HCT116 (cell line): ENCODE measurements around the gene KANSL1.

Source experiments
- ATF3 ChIP-seq: IDR thresholded peaks from 2 replicates; pipeline ENCODE4 v1.6.1; 2012
- CTCF ChIP-seq, 3 experiments: fragments of 200-600 bp in 1 of 3; sonication (generic) in 1 of 3; IDR thresholded peaks in 2 of 3; conservative IDR thresholded peaks in 1 of 3; 2 replicates each; pipeline ENCODE4 v1.5.1; 2012 to 2017; ENCODE audit warnings: low read depth in 2 of 3, low read length in 2 of 3, antibody characterized with exemption in 1 of 3, borderline replicate concordance in 1 of 3, control low read depth in 1 of 3, mild to moderate bottlenecking in 1 of 3, mixed read lengths in 1 of 3, mixed run types in 1 of 3, moderate library complexity in 1 of 3; ENCODE audit not compliant: insufficient read depth in 1 of 3
- POLR2A ChIP-seq: IDR thresholded peaks from 2 replicates; pipeline ENCODE4 v1.7.0; 2011; ENCODE audit warnings: borderline replicate concordance; ENCODE audit not compliant: insufficient read depth, insufficient read length; ENCODE audit errors: extremely low read depth
- POLR2AphosphoS5 ChIP-seq: IDR thresholded peaks from 2 replicates; pipeline ENCODE4 v1.6.1; 2011; ENCODE audit warnings: mild to moderate bottlenecking, low read depth, low read length, moderate library complexity
- SIN3A ChIP-seq: IDR thresholded peaks from 2 replicates; pipeline ENCODE4 v1.6.1; 2012; ENCODE audit warnings: low read depth

- TF ChIP-seq CTCF (IDR thresholded peaks at IDR 0.05 in 2 of 3, conservative IDR thresholded peaks at IDR 0.05 in 1 of 3; ENCODE audit: borderline replicate concordance in 1 of 3, insufficient read depth in 1 of 3, low read depth in 2 of 3, low read length in 2 of 3) (no peak), POLR2AphosphoS5 (no peak), ATF3 (no peak), POLR2A (no peak), SIN3A (no peak)
Measured at GRCh38 chr17:46152423-46152822, 40.8 kb downstream of the KANSL1 start.
